ENCODE data around the gene BRINP1.

- TF ChIP-seq CTCF (IDR thresholded peaks at IDR 0.05) = no peak
- TF ChIP-seq POLR2A (IDR thresholded peaks at IDR 0.05) = no peak
These were observed 35.6 kb downstream of the BRINP1 start for GRCh38 chr9:119333507-119334229.
